ENCODE results near the gene DUS1L. TPM values are rescaled to one million over a fixed set of nuclear protein-coding genes. Genes with fewer than 3 reads are reported as not detected.

The DUS1L gene
- total RNA-seq, 4 donors from 2014 or later = 65.8 to 113 (median 89.8) TPM

- 91 to 96% methylated on average over 27 to 29 of the region's 29 CpGs for WGBS, 2 donors
- TF ChIP-seq POLR2A (IDR thresholded peaks at IDR 0.05) = no peak
- no peak for TF ChIP-seq CTCF (IDR thresholded peaks at IDR 0.05)
- intact Hi-C loops (cut with DNase I; ENCODE audit: low total_unique reads) = no loop called here
- H3K4me3 ChIP-seq (ENCODE audit: low read depth, poor library complexity, severe bottlenecking) = no peak overlapping the region
- DNase-seq (ENCODE audit: low spot score in 2 of 2) = no peak
Observed at GRCh38 chr17:82090549-82091263, 25.1 kb upstream of the DUS1L start.

GRCh38 chr17:82089723-82090548 is 24.3 kb upstream of the DUS1L start:
- H3K4me3 ChIP-seq (ENCODE audit: low read depth, poor library complexity, severe bottlenecking) = no peak overlapping the region
- intact Hi-C loops (cut with DNase I; ENCODE audit: low total_unique reads) = no loop called here
- WGBS, 2 donors = 91% methylated on average over 7 to 10 of the region's 29 CpGs
- no peak for DNase-seq (ENCODE audit: low spot score in 2 of 2)
- no peak for TF ChIP-seq CTCF (IDR thresholded peaks at IDR 0.05)
- no peak for TF ChIP-seq POLR2A (IDR thresholded peaks at IDR 0.05)

GRCh38 chr17:82088838-82089722 is 23.5 kb upstream of the DUS1L start:
- TF ChIP-seq POLR2A (IDR thresholded peaks at IDR 0.05) = no peak
- no peak for TF ChIP-seq CTCF (IDR thresholded peaks at IDR 0.05)
- WGBS, 2 donors = 87 to 93% methylated on average over 31 to 38 of the region's 47 CpGs
- intact Hi-C loops (cut with DNase I; ENCODE audit: low total_unique reads) = no loop called here
- DNase-seq (ENCODE audit: low spot score in 2 of 2) = no peak
- H3K4me3 ChIP-seq (ENCODE audit: low read depth, poor library complexity, severe bottlenecking) = no peak overlapping the region

GRCh38 chr17:82087961-82088837 is 22.6 kb upstream of the DUS1L start:
- TF ChIP-seq CTCF (IDR thresholded peaks at IDR 0.05) (no peak), POLR2A (IDR thresholded peaks at IDR 0.05) (no peak)
- no peak overlapping the region for H3K4me3 ChIP-seq (ENCODE audit: low read depth, poor library complexity, severe bottlenecking)

More at GRCh38 chr17:82087961-82088837, 22.6 kb upstream of the DUS1L start:
- WGBS, 2 donors = 94% methylated on average over 46 of the region's 48 CpGs
- intact Hi-C loops (cut with DNase I; ENCODE audit: low total_unique reads) = no loop called here
- no peak for DNase-seq (ENCODE audit: low spot score in 2 of 2)
